ENCODE data around the gene MBL2.

- TF ChIP-seq CTCF (IDR thresholded peaks at IDR 0.05) = peak; percentile 46
- TF ChIP-seq ZFX (IDR thresholded peaks at IDR 0.05; ENCODE audit: borderline replicate concordance) = no peak
Measured at GRCh38 chr10:52780391-52781155, 8.0 kb upstream of the MBL2 start.
